HepG2 (cell line): ENCODE measurements around the gene ARHGEF7. TPM values are rescaled to one million over a fixed set of nuclear protein-coding genes. Genes with fewer than 3 reads are reported as not detected.

Source experiments
- NAIF1 ChIP-seq: sonication (generic); formaldehyde crosslinking; IDR thresholded peaks from 2 replicates; pipeline ENCODE4 v1.5.0; 2020; ENCODE audit warnings: mild to moderate bottlenecking, missing genetic modification reagents, borderline replicate concordance
- NFYC ChIP-seq: IDR thresholded peaks from 2 replicates; pipeline ENCODE4 v1.6.1; 2016; ENCODE audit warnings: missing genetic modification reagents, missing compliant biosample characterization
- PRDM15 ChIP-seq: sonication (generic); formaldehyde crosslinking; IDR thresholded peaks from 2 replicates; pipeline ENCODE4 v1.4.0; 2020; ENCODE audit warnings: missing genetic modification reagents
- SNRNP70 ChIP-seq: fragments of 200-400 bp; formaldehyde crosslinking; IDR thresholded peaks from 2 replicates; pipeline ENCODE4 v1.6.1; 2017; ENCODE audit warnings: mild to moderate bottlenecking, low read depth, low read length, moderate library complexity
- SRSF9 ChIP-seq: fragments of 200-400 bp; formaldehyde crosslinking; IDR thresholded peaks from 2 replicates; pipeline ENCODE4 v1.6.1; 2018; ENCODE audit warnings: borderline replicate concordance, mild to moderate bottlenecking, low read depth, low read length; ENCODE audit not compliant: insufficient read depth, poor library complexity, severe bottlenecking
- TFE3 ChIP-seq: IDR thresholded peaks from 2 replicates; pipeline ENCODE4 v1.6.1; 2016
- XBP1 ChIP-seq: sonication (generic); formaldehyde crosslinking; IDR thresholded peaks from 2 replicates; pipeline ENCODE4 v1.5.0; 2020; ENCODE audit warnings: missing genetic modification reagents
- ZNF333 ChIP-seq: sonication (generic); formaldehyde crosslinking; IDR thresholded peaks from 2 replicates; pipeline ENCODE4 v1.4.0; 2020; ENCODE audit warnings: mild to moderate bottlenecking, missing genetic modification reagents, borderline replicate concordance
- ZNF354B ChIP-seq: sonication (generic); formaldehyde crosslinking; IDR thresholded peaks from 2 replicates; pipeline ENCODE4 v1.8.0; 2022; ENCODE audit warnings: mild to moderate bottlenecking, missing genetic modification reagents
- ZNF549 ChIP-seq: sonication (generic); formaldehyde crosslinking; IDR thresholded peaks from 2 replicates; pipeline ENCODE4 v1.5.0; 2020; ENCODE audit warnings: missing genetic modification reagents
- ZNF557 ChIP-seq: sonication (generic); formaldehyde crosslinking; IDR thresholded peaks from 2 replicates; pipeline ENCODE4 v1.4.0; 2020; ENCODE audit warnings: missing genetic modification reagents
- ZNF652 ChIP-seq: IDR thresholded peaks from 2 replicates; pipeline ENCODE4 v1.6.1; 2016; ENCODE audit warnings: low read depth, borderline replicate concordance
- ZNF703 ChIP-seq: sonication (generic); formaldehyde crosslinking; IDR thresholded peaks from 2 replicates; pipeline ENCODE4 v1.5.1; 2020; ENCODE audit warnings: missing genetic modification reagents, mild to moderate bottlenecking, moderate library complexity, borderline replicate concordance
- ZNF816 ChIP-seq: sonication (generic); formaldehyde crosslinking; IDR thresholded peaks from 2 replicates; pipeline ENCODE4 v1.8.0; 2022; ENCODE audit warnings: missing genetic modification reagents, mild to moderate bottlenecking, borderline replicate concordance
- polyA plus RNA-seq, 8 experiments: library from polyadenylated mRNA; depleted of rRNA in 3 of 8; stranded (reverse) in 7 of 8; unstranded in 1 of 8; fragments of >200 nt; fragmentation: Illumina TruSeq in 4 of 8; extraction: Trizol in 4 of 8; gene quantifications; 2 replicates each; pipeline versions ENCODE4 v1.2.1 to v1.2.3, GENCODE V29; 2011 to 2016; ENCODE audit warnings: low read depth in 4 of 8, missing spikeins in 1 of 8, mixed read lengths in 1 of 8; ENCODE audit not compliant: insufficient read depth in 1 of 8
- total RNA-seq, 5 experiments: library from RNA; depleted of rRNA; stranded (reverse); fragments of >200 nt; fragmentation: Illumina TruSeq; extraction: Trizol; gene quantifications; 2 replicates each; pipeline ENCODE4 v1.2.3, GENCODE V29; 2016; ENCODE audit warnings: low read depth in 1 of 5
- TF ChIP-seq, protein P1 (sequence below): sonication (generic); formaldehyde crosslinking; IDR thresholded peaks from 2 replicates; pipeline ENCODE4 v1.4.0; 2020; ENCODE audit warnings: missing genetic modification reagents
- TF ChIP-seq, protein P2 (sequence below): sonication (generic); IDR thresholded peaks from 2 replicates; pipeline ENCODE4 v1.6.1; 2016; ENCODE audit warnings: low read depth, borderline replicate concordance
- TF ChIP-seq, protein P3 (sequence below): sonication (generic); formaldehyde crosslinking; IDR thresholded peaks from 2 replicates; pipeline ENCODE4 v1.5.0; 2020; ENCODE audit warnings: missing genetic modification reagents, mild to moderate bottlenecking, borderline replicate concordance
- TF ChIP-seq, protein P4 (sequence below): sonication (generic); formaldehyde crosslinking; IDR thresholded peaks from 2 replicates; pipeline ENCODE4 v1.8.1; 2023; ENCODE audit warnings: mild to moderate bottlenecking, missing genetic modification reagents

Gene ARHGEF7
- total and polyA plus RNA-seq, 2 of the 13 experiments (the other 11 are each of a cell fraction or from before 2014, with no cell fraction given): 15.7 to 22.3 TPM

DNA sequence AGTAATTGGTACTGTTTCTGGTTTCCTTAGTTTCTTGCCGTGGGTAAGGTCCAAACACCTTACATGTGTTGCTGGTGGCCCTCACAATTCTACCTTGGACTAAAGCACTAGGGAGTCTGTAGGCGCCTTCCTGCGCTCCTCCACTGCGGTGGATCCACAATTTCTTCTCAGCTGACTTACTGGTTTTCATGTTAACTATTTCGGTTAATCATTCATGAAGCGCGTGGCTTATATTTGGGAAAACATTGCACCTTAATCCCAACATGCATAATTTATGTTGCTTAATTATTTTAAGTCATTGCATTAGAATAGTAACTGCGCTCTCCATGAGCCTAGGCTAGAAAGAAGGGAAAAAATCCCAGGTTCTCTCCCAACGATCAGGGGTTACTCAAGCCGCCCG, 37.7 kb downstream of the ARHGEF7 start (continued):
- TF ChIP-seq, protein P1, sequence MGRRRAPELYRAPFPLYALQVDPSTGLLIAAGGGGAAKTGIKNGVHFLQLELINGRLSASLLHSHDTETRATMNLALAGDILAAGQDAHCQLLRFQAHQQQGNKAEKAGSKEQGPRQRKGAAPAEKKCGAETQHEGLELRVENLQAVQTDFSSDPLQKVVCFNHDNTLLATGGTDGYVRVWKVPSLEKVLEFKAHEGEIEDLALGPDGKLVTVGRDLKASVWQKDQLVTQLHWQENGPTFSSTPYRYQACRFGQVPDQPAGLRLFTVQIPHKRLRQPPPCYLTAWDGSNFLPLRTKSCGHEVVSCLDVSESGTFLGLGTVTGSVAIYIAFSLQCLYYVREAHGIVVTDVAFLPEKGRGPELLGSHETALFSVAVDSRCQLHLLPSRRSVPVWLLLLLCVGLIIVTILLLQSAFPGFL (CRISPR knock-in tag): no peak
- no peak for TF ChIP-seq SNRNP70
- no peak for TF ChIP-seq XBP1 (CRISPR knock-in tag)
- TF ChIP-seq, protein P2, sequence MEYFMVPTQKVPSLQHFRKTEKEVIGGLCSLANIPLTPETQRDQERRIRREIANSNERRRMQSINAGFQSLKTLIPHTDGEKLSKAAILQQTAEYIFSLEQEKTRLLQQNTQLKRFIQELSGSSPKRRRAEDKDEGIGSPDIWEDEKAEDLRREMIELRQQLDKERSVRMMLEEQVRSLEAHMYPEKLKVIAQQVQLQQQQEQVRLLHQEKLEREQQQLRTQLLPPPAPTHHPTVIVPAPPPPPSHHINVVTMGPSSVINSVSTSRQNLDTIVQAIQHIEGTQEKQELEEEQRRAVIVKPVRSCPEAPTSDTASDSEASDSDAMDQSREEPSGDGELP: peak; percentile 54; the same call in 1 of the 2 replicates
- no peak for TF ChIP-seq ZNF816 (CRISPR knock-in tag)
- peak; percentile 83 for TF ChIP-seq PRDM15
- no peak for TF ChIP-seq ZNF333
- TF ChIP-seq ZNF703 (CRISPR knock-in tag): no peak
- 0 out of 2 replicates have a peak, but pooled peaks have one; percentile 0 for TF ChIP-seq NFYC (CRISPR knock-in tag)
- no peak for TF ChIP-seq SRSF9
- TF ChIP-seq ZNF557 (CRISPR knock-in tag): no peak
- 0 out of 2 replicates have a peak, but pooled peaks have one; percentile 42 for TF ChIP-seq NAIF1 (CRISPR knock-in tag)
- TF ChIP-seq ZNF652 (CRISPR knock-in tag): peak; percentile 64
- TF ChIP-seq TFE3 (CRISPR knock-in tag): 0 out of 2 replicates have a peak, but pooled peaks have one; percentile 11
- TF ChIP-seq, protein P3, sequence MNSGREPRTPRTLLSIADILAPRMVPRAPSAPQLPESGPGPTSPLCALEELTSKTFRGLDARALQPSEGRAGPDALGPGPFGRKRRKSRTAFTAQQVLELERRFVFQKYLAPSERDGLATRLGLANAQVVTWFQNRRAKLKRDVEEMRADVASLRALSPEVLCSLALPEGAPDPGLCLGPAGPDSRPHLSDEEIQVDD (CRISPR knock-in tag): no peak
- TF ChIP-seq, protein P4, sequence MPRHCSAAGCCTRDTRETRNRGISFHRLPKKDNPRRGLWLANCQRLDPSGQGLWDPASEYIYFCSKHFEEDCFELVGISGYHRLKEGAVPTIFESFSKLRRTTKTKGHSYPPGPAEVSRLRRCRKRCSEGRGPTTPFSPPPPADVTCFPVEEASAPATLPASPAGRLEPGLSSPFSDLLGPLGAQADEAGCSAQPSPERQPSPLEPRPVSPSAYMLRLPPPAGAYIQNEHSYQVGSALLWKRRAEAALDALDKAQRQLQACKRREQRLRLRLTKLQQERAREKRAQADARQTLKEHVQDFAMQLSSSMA: no peak
- TF ChIP-seq ZNF354B (CRISPR knock-in tag): peak; percentile 74; the same call in 1 of the 2 replicates
- no peak for TF ChIP-seq ZNF549 (CRISPR knock-in tag)
